GM18526 (cell line): ENCODE data around the gene DYSF.

ENCODE experiments used
- POLR2A ChIP-seq: IDR thresholded peaks from 3 replicates; pipeline ENCODE4 v1.6.1; 2011; ENCODE audit not compliant: insufficient read length; ENCODE audit errors: extremely low read depth

Gene DYSF

DNA sequence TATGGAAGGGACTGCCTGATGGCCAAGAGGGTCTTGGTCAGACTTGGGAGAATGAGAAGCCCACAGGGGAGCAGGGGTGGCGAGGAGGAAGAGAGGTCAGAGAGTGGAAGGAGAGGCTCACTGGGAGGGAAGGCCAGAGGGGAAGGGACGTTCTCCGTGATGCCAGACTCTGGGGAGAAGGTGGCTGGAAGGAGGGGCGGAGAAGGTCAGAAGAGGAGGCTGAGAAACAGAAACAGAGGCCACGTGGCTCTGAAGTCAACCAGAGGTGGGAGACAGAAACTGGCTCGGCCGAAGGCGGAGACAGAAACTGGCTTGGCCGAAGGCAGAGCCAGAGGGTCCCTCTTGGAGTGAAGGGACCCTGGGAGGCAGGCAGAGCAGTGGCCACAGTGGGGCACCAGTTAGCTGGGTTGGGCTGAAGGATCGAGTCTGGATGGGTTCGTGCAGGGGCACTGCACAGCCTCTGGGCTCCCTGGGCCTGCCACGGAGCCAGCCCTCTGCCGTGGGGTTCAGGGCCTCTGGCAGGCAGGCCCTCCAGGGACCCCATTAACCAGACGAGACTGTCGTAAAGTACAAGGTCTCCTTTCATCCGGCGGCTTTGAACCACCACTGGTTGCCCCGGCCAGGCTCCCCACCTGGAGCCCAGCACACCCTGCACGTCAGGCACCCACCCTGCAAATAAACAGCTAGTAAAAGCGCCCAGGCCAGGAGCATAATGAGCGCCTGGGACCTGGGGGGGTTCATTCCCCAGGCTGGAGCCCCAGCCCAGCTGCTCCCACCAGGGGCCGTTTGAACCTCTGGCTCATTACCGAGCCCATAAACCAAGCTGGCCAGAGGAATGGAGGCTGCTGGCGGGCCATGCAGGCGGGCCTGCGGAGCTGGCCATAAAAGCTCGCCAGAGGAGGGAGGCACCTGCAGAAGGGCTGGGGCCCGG, 218.8 kb downstream of the DYSF start:
- no peak for TF ChIP-seq POLR2A

DNA sequence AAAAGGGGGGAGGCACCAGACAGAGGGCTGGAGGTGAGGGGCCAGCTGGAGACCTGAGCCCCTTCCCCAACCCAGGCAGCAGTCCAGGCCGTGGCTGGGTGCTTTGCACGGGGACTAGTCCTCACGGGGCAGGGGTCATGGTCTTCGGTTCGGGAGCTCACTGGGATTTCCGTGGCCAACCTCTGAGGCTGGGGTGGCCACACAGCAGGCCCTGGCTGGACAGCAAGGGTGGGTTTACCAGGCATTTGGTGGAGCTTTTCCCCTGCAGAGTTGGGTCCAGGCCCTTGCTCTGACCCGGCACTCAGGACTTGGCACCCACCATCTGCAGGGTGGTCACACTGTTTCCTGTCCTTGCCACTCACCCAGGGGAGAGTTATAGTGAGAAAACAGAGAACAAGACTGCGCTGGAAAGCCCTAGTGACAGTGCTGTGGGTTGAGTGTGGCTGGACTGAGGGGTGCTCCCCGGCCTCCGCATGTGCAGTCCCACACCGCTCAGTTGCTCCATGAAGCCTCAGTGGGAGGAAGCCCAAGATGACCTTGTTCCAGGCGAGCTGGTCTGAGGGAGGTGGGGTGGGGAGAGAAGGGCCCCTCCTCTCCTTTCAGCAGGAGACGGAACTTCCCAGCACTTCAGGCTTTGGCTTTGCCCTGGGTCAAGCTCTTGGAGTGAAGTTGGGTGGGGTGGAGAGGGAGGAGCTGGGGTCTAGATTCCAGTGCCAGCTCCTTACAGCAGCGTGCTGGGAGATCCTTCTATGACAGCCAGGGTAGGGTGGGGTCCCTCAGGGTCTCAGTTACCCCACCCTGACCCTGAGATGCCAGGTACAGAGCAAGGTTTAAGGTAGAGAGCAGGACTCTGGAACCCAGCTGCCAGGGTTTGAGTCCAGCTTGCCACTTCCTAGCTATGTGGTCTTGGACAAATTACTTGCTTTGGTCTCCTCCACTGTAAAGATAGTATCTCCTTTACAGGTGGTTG, 219.8 kb downstream of the DYSF start:
- no peak for TF ChIP-seq POLR2A

DNA sequence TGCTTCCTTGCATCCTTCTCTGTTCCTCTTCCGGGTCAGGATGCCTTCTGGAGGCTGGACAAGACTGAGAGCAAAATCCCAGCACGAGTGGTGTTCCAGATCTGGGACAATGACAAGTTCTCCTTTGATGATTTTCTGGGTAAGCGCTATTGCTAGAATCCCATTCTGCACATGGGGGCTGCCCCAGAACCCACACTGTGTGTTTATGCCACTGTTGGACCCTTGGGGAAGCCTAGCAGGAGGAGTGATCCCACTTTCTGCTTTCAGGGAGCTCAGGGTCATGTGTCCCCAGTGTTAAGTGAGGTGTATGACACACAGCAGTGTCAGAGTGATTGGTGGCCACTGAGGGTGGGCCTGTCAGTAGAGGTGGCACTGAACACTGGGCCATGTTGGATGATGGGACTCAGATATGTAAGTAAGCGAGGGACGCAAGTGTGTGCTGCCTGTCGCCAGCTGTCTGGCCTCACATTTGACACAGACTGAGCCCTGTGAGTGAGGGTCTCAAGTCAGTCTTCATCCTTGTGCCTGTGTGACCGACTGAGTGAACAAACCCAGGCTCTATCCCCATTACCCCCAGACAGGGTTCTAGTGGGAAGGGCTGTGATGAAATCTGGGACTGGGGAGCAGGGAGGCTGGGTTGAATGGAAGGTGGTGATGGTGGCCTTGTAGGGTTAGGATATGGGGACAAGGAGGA, 220.9 kb downstream of the DYSF start:
- no peak for TF ChIP-seq POLR2A

DNA sequence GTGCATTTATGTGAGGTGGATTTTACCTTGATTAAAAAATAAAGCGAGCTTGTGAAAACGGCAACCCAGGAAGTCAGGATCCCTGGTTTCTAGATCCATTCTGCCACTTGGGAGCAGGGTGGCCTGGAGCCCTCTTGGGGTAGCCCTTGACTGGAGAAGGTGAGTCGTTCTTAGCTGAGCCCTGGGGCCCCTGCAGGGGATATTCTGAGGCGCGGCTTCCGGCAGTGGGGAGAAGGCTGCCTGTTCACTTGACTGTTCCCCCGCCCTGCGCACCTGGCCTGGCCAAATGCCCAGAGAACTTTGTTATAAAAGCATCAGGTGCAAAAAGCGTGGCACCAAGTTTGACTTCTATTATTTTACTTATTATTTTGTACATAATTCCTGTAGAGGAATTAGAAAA, 221.9 kb downstream of the DYSF start:
- TF ChIP-seq POLR2A, result no peak

DNA sequence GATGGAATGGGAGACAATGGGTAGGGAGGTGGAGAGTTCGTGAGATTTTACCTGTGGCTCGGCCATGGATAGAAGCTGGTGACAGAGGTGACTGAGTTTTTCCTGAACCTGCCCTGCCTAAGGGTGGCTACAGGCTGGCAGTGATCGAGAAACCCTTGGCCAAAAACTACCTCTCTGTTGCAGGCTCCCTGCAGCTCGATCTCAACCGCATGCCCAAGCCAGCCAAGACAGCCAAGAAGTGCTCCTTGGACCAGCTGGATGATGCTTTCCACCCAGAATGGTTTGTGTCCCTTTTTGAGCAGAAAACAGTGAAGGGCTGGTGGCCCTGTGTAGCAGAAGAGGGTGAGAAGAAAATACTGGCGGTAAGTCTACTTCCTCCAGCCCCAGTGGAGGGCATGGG, 225.5 kb downstream of the DYSF start:
- no peak for TF ChIP-seq POLR2A

DNA sequence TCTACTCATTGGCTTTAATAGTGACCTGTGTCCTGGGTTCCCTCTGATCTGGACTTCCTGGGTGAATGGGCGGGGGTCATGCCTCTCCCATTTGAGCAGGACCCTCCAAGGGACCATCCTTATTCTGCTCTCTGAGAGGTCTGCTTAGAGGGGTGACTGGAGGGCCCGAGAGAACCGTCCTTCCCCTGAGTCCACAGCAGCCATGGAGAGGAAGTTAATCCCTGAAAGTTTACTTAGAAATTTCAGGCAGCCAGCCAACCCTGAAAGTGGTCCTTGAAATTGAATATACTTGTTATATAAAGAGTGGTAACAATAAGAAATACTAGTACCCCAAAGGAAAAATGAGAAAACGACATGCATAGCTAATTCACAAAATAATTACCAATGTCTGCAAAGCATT, 226.1 kb downstream of the DYSF start:
- TF ChIP-seq POLR2A, result no peak

DNA sequence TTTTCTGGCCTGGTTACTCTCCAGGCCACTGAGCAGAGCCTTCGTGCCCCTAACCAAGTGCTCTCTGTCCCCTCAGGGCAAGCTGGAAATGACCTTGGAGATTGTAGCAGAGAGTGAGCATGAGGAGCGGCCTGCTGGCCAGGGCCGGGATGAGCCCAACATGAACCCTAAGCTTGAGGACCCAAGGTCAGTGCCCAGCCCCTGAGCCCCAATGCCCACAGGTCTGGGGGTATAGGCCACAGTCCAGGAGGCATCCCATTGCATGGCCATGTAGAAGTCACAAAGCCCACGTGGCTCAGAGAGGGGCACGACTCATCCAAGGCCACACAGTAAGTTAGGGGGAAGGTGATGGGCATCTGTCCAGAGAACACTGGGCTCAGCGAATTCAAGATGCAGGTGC, 227.6 kb downstream of the DYSF start:
- no peak for TF ChIP-seq POLR2A

DNA sequence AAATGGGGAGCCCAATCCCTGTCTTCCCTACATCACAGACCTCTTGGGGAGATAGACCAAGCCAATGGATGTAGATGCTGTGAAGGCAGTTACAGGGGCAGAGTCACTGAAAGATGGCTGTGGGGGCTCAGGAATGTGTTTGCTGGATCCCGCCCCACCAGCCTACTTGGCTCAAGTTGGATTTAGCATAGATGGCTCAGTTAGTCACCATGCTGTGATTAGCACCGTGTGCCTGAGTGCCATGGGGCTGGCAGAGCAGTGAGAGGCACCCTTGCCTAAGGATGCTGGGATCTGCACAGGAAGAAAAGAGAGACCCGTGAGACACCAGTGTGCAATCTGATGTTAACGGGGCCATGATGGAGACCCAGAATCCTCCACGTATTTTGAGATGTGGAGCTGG, 228.3 kb downstream of the DYSF start:
- no peak for TF ChIP-seq POLR2A

DNA sequence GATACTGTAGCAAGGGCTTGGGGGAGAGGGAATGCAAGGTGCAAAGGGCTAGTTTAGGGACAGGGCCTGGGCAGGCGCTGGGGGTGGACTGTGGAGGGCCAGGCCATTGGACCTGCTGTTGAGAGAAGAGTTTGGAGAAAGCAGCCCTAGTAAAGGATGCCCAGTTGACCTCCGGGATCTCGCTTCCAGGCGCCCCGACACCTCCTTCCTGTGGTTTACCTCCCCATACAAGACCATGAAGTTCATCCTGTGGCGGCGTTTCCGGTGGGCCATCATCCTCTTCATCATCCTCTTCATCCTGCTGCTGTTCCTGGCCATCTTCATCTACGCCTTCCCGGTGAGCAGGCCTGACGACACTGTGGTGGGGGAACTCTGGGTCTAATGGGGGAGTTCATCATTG, 229.0 kb downstream of the DYSF start:
- no peak for TF ChIP-seq POLR2A

DNA sequence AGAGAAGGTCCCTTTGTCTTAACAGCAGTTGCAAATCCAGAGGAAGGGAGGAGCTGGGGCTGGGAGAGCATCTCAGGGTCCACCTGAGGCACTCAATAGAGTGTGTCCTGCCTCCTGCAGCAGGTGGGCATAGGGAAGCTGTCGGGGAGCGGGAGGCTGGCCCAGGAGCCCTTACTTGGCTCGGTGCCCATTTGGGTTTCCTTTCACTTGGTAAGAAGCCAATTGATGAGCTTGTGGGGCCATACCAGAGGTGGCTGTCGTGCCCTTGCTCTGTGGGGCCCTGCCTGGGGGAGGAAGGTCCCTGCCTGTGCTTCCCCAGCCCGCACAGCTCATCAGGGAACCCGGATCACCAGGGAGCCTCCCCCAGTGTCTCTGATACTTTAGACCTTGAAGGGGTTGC, 229.7 kb downstream of the DYSF start:
- no peak for TF ChIP-seq POLR2A

DNA sequence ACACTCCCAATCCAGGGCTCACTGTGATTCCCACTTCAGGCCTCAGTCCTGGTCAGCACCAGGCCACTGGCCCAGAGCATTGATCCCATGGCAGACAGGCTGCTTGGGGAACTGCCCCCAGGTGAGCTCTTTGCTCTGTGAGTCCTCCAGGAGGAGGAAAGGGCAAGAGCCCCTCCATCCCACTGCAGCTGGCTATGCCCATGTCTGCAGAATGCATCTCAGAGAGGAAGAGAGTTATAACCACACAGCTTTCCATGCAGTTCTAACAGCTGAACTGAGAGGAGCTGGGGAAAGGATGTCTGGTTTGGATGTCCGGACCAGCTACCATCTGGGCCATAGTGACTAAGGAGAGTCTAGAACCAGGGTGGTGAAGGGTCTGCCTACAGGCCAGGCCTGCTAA, 230.3 kb downstream of the DYSF start:
- no peak for TF ChIP-seq POLR2A

DNA sequence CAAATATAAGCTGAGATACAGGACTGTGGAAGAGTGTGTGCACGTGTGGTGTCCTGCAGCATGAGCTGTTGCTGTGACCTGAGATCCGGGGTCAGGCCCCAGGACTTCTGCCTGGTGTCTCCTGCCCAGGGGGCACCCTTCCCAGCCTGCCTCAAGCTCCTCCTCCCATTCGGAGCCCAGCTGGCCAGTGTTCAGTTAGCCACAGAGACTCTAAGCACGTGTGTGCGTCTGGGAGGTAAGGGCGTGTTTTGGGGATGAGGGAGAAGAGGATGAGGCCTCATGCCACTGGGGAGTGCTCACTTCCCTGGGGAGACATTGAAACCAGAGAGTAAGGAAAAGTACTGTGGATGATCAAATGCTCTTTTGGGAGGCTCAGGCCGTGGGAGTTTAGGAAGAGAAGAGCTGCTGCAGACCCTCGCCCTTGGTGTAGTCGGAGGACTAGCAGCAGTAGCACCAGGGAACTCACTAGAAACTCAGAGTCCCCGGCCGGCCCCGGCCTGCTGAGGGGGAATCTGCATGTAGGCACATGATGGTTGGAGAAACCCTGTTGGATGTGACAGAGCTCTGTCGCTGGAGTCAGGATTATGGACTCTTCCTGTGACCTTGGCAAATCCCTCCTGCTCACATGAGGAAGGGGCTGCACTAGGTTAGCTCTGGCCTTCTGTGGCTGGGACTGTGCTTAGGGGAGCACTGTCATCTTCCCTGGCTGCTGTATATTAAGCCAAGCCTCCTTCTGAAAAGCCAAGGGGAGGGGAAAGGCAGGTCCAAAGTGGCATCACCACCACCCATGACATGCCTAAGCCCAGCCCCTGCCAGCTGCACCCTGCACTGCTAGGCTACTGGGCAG, 231.1 kb downstream of the DYSF start:
- no peak for TF ChIP-seq POLR2A

DNA sequence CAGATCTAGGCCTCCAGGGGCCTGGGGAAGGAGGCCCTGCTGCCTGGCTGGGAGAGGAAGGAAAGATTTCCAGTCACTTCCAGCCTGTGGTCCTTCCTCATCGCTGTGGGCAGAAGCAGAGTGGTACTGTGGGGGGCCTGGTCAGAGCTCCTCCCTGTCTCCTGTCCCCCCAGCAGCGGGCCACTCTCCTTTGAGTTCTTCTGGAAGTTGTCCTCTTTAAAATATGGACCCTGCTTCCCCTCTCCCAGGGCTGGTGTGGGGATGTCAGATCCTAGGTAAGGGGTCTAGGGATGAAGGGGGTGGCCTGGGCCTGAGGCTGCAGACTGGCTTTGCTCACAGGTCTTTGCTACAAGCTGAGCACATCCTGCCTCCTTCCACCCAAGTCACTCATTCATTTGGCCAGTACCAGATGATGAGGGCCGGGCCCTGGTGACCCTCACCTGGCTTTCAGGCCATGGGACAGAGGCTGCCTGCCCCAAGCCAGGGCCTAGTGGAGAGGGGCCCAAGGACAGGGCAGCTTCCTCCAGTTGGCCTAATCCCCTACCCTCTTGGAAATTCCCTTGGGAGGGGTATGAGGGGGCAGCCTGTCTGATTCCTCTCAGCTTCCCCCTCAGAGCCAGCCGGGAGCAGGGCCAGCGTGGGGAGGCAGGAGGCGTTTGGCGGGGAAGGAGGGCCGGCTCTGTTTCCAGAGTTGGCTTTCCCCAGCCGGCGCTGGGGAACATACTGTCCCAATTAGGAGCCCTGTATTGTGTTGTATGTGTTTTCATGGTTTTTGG, 231.9 kb downstream of the DYSF start:
- no peak for TF ChIP-seq POLR2A
